ENCODE data around the gene ATP10B. TPM values are rescaled to one million over a fixed set of nuclear protein-coding genes. Genes with fewer than 3 reads are reported as not detected.

The ATP10B gene
- total and polyA plus RNA-seq, 2 of the 13 experiments (the other 11 are each of a cell fraction or from before 2014, with no cell fraction given), result not detected

DNA sequence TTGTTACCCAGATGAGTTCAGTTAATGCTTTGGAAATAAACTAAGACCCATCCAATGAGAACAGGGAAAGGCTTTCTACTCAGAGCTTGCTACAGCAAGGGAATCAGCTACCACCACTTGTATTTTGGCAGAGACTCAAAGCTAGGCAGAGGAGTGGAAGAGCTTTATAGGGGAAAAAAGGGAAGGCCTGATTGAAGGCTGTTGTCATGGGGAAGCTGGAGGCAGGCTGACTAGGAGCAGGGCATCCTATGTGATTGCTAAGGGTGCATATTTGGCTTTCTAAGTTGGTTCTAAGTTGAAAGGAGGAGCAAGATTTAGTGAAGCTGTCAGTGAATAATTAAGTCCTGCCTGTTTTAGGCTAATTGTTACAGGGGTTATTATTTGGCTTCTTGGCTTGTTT, 314.9 kb downstream of the ATP10B start:
- no peak for FAIRE-seq

More for the DNA sequence above, 314.9 kb downstream of the ATP10B start:
- Histone ChIP-seq H4K20me1 (ENCODE audit: insufficient read depth, low read length) (no peaks in the 10 kb centered on the region), H2AFZ (ENCODE audit: low read length) (no peak overlapping the region), H3K9ac (ENCODE audit: insufficient read depth, low read depth, low read length) (no peak overlapping the region), H3K4me2 (ENCODE audit: low read depth, low read length) (no peak overlapping the region), H3K79me2 (ENCODE audit: insufficient read depth, low read length) (no peaks in the 10 kb centered on the region), H3K4me3 (replicated peaks in 1 of 3; ENCODE audit: insufficient read depth in 1 of 3, low read depth in 2 of 3, low read length in 3 of 3) (no peak overlapping the region), H3K27me3 (ENCODE audit: control insufficient read depth in 1 of 2, insufficient read depth in 2 of 2, low read length in 2 of 2) (no peaks in the 10 kb centered on the region; a peak in 1 of 5 replicates), H3K4me1 (ENCODE audit: insufficient read depth, low read length) (no peaks in the 10 kb centered on the region), H3K27ac (ENCODE audit: extremely low read length, insufficient read depth, low read length) (no peak overlapping the region), H3K9me3 (ENCODE audit: low read length) (no peaks in the 10 kb centered on the region), H3K36me3 (replicated peaks in 1 of 2; ENCODE audit: control insufficient read depth in 1 of 2, insufficient read depth in 2 of 2, low read length in 2 of 2) (no peaks in the 10 kb centered on the region)
- ChIA-PET POLR2A (no interaction called here), CTCF (ENCODE audit: low intra/inter-chr PET ratio, low total read pairs) (no interaction called here)
- in situ Hi-C loops (cut with HindIII; ENCODE audit: extremely low pct_ligation_motif_present, low pct_unique_long_range_greater_than_20kb) (no loop called here), intact Hi-C loops (cut with micrococcal nuclease; ENCODE audit: unreplicated experiment) (no loop called here)
- BruUV-seq (replicated peaks), result no TSS peak
- DNase-seq (ENCODE audit: low spot score) (no peak), ATAC-seq (no peak)
- TF ChIP-seq FLYWCH1 (CRISPR knock-in tag; IDR thresholded peaks at IDR 0.05) (no peak), ZNF549 (CRISPR knock-in tag; IDR thresholded peaks at IDR 0.05) (no peak), KDM2A (CRISPR knock-in tag; IDR thresholded peaks at IDR 0.05; ENCODE audit: borderline replicate concordance, low read depth) (no peak), KLF13 (CRISPR knock-in tag; IDR thresholded peaks at IDR 0.05) (no peak), ZNF451 (CRISPR knock-in tag; IDR thresholded peaks at IDR 0.05) (no peak), RBFOX2 (IDR thresholded peaks at IDR 0.05; ENCODE audit: low read depth, low read length) (no peak), MAZ (IDR thresholded peaks at IDR 0.05; ENCODE audit: borderline replicate concordance, low read depth, low read length) (no peak), MAZ (CRISPR knock-in tag; IDR thresholded peaks at IDR 0.05; ENCODE audit: low read depth) (no peak), ZNF354B (CRISPR knock-in tag; IDR thresholded peaks at IDR 0.05) (no peak), POGZ (CRISPR knock-in tag; IDR thresholded peaks at IDR 0.05) (no peak)
- TF ChIP-seq, protein P1, sequence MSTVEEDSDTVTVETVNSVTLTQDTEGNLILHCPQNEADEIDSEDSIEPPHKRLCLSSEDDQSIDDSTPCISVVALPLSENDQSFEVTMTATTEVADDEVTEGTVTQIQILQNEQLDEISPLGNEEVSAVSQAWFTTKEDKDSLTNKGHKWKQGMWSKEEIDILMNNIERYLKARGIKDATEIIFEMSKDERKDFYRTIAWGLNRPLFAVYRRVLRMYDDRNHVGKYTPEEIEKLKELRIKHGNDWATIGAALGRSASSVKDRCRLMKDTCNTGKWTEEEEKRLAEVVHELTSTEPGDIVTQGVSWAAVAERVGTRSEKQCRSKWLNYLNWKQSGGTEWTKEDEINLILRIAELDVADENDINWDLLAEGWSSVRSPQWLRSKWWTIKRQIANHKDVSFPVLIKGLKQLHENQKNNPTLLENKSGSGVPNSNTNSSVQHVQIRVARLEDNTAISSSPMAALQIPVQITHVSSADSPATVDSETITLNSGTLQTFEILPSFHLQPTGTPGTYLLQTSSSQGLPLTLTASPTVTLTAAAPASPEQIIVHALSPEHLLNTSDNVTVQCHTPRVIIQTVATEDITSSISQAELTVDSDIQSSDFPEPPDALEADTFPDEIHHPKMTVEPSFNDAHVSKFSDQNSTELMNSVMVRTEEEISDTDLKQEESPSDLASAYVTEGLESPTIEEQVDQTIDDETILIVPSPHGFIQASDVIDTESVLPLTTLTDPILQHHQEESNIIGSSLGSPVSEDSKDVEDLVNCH (CRISPR knock-in tag; IDR thresholded peaks at IDR 0.05), result no peak
- TF ChIP-seq, protein P2, sequence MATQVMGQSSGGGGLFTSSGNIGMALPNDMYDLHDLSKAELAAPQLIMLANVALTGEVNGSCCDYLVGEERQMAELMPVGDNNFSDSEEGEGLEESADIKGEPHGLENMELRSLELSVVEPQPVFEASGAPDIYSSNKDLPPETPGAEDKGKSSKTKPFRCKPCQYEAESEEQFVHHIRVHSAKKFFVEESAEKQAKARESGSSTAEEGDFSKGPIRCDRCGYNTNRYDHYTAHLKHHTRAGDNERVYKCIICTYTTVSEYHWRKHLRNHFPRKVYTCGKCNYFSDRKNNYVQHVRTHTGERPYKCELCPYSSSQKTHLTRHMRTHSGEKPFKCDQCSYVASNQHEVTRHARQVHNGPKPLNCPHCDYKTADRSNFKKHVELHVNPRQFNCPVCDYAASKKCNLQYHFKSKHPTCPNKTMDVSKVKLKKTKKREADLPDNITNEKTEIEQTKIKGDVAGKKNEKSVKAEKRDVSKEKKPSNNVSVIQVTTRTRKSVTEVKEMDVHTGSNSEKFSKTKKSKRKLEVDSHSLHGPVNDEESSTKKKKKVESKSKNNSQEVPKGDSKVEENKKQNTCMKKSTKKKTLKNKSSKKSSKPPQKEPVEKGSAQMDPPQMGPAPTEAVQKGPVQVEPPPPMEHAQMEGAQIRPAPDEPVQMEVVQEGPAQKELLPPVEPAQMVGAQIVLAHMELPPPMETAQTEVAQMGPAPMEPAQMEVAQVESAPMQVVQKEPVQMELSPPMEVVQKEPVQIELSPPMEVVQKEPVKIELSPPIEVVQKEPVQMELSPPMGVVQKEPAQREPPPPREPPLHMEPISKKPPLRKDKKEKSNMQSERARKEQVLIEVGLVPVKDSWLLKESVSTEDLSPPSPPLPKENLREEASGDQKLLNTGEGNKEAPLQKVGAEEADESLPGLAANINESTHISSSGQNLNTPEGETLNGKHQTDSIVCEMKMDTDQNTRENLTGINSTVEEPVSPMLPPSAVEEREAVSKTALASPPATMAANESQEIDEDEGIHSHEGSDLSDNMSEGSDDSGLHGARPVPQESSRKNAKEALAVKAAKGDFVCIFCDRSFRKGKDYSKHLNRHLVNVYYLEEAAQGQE (IDR thresholded peaks at IDR 0.05; ENCODE audit: borderline replicate concordance in 1 of 2, low read depth in 1 of 2, low read length in 2 of 2), result no peak
